C4-2B (cell line): Measurements from ENCODE around the gene HPRT1.
A peak's percentile ranks its signal among the peaks of the same experiment; 100 is the strongest.
"Not testable (repeated sequence)": the region's sequence is repeated elsewhere in the genome, so short reads cannot be mapped to it uniquely, and the experiment has no call there.

ENCODE experiments used
- H3K27ac ChIP-seq: fragments of 450-650 bp; 2 replicates; pipeline ENCODE4 v1.5.1; 2017
- CTCF ChIP-seq: fragments of 450-650 bp; conservative IDR thresholded peaks from 2 replicates; pipeline ENCODE4 v1.5.1; 2017; ENCODE audit warnings: mild to moderate bottlenecking
- ZFX ChIP-seq: fragments of 450-650 bp; IDR thresholded peaks from 2 replicates; pipeline ENCODE4 v1.6.1; 2017

HPRT1 gene

DNA sequence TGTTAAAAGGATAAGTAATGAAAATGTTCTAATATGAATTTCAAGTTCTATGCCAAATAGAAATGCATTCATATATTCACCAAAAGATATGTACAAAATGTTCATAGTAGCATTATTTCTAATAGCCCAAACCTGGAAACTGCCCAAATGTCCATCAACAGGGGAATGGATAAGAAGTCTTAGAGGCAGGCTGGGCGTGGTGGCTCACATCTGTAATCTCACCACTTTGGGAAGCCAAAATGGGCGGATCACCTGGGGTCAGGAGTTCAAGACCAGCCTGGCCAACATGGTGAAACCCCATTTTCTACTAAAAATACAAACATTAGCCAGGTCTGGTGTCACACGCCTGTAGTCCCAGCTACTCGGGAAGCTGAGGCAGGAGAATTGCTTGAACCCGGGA lies 2.3 kb upstream of the HPRT1 start:
- no peak overlapping the region for H3K27ac ChIP-seq
- no peak for TF ChIP-seq CTCF

GRCh38 chrX:134459683-134460004 lies 321 bp upstream of the HPRT1 start:
- no peak for TF ChIP-seq ZFX
- TF ChIP-seq CTCF = no peak
- peak overlapping the region; percentile 80 for H3K27ac ChIP-seq

- TF ChIP-seq CTCF (no peak), ZFX (no peak)
- peak overlapping the region; percentile 80 for H3K27ac ChIP-seq
Observed at GRCh38 chrX:134460862-134461220, 876 bp downstream of the HPRT1 start.

DNA sequence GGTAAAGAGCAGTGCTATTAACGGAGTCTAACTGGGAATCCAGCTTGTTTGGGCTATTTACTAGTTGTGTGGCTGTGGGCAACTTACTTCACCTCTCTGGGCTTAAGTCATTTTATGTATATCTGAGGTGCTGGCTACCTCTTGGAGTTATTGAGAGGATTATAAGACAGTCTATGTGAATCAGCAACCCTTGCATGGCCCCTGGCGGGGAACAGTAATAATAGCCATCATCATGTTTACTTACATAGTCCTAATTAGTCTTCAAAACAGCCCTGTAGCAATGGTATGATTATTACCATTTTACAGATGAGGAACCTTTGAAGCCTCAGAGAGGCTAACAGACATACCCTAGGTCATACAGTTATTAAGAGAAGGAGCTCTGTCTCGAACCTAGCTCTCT lies 1.5 kb downstream of the HPRT1 start:
- TF ChIP-seq ZFX (no peak), CTCF (no peak)
- H3K27ac ChIP-seq = no peak overlapping the region

DNA sequence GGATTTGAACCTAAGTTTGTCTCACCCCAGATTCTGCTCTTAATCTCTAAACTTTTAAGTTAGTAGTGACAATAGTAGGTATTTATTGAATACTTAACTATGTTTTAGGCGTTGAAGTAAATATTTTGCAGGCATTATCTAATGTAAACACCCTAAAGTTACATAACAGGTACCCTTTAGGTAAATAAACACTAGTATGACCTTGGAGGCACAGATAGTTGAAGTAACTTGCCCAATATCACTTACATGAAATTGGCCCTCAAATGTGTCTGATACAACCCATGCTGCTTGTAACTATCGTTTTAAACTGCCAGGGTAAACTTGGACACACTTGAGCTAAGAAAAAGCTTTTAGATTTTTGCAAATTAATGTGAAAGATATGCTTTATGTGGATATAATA lies 3.0 kb downstream of the HPRT1 start:
- H3K27ac ChIP-seq = no peak overlapping the region
- TF ChIP-seq CTCF (no peak), ZFX (no peak)

DNA sequence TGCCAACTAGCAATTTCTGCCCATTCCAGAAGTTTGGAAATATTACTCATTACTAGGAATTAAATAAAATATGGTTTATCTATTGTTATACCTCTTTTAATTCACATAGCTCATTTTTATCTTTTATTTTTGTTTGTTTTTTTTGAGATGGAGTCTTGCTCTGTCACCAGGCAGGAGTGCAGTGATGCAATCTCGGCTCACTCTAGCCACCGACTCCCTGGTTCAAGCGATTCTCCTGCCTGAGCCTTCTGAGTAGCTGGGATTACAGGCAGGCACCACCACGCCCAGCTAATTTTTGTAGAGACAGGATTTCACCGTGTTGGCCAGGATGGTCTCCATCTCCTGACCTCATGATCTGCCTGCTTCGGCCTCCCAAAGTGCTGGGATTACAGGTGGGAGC lies 4.5 kb downstream of the HPRT1 start:
- H3K27ac ChIP-seq = not testable (repeated sequence)

DNA sequence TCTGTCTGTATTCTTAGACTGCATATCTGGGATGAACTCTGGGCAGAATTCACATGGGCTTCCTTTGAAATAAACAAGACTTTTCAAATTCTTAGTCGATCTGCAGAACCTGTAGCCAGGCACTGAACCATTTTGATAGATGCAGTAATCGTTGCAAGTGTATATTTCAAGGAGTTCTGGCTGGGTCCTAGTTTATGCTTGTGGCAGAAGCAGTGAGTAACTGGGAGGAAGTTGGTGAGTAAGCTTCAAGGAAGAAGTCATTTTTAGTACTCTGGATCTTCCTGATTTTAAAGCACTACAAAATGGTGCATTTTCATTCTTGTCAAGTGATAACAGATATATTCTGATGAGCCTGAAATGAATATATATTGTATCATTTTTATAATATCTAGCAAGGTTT lies 9.5 kb downstream of the HPRT1 start:
- H3K27ac ChIP-seq = no peak overlapping the region

DNA sequence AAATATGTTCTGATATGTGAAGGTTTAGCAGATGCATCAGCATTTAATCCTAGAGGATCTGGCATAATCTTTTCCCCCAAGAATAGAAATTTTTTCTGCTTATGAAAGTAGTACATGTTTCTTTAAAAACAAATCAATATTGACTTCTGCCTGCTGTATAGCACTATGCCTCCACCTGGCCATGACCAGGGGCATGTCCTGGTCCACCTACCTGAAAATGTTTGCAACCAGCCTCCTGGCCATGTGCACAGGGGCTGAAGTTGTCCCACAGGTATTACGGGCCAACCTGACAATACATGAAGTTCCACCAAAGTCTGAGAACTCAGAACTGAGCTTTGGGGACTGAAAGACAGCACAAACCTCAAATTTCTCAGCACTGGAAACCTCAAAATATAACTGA lies 10.0 kb downstream of the HPRT1 start:
- TF ChIP-seq CTCF (no peak), ZFX (no peak)
- no peak overlapping the region for H3K27ac ChIP-seq

More for the DNA sequence above, 9.5 kb downstream of the HPRT1 start:
- TF ChIP-seq CTCF (no peak), ZFX (no peak)
